PFSK-1 (cell line): ENCODE data around the gene STIP1.

Experiments
- FOXP2 ChIP-seq: optimal IDR thresholded peaks from 2 replicates; pipeline ENCODE3; 2011; ENCODE audit warnings: borderline replicate concordance, control low read depth, inconsistent platforms; ENCODE audit not compliant: insufficient read depth; ENCODE audit errors: extremely low read length, extremely low read depth
- POLR2AphosphoS5 ChIP-seq: IDR thresholded peaks from 2 replicates; pipeline ENCODE4 v1.6.1; 2012; ENCODE audit warnings: low read depth, mild to moderate bottlenecking, control low read depth, low read length, moderate library complexity
- SIN3A ChIP-seq: IDR thresholded peaks from 2 replicates; pipeline ENCODE4 v1.6.1; 2012; ENCODE audit warnings: mild to moderate bottlenecking, low read length, moderate library complexity, borderline replicate concordance; ENCODE audit not compliant: insufficient read depth
- TAF1 ChIP-seq: IDR thresholded peaks from 2 replicates; pipeline ENCODE4 v1.6.1; 2012; ENCODE audit warnings: low read length, control low read depth, borderline replicate concordance; ENCODE audit not compliant: insufficient read depth
- TF ChIP-seq, protein P1 (sequence below), 2 experiments: IDR thresholded peaks; 2 replicates each; pipeline versions ENCODE4 v1.6.1 to v1.8.0; 2011 to 2012; ENCODE audit warnings: low read depth in 2 of 2, low read length in 2 of 2, control low read depth in 1 of 2, inconsistent platforms in 1 of 2, mild to moderate bottlenecking in 1 of 2, moderate library complexity in 1 of 2; ENCODE audit not compliant: insufficient read depth in 1 of 2

Gene STIP1

DNA sequence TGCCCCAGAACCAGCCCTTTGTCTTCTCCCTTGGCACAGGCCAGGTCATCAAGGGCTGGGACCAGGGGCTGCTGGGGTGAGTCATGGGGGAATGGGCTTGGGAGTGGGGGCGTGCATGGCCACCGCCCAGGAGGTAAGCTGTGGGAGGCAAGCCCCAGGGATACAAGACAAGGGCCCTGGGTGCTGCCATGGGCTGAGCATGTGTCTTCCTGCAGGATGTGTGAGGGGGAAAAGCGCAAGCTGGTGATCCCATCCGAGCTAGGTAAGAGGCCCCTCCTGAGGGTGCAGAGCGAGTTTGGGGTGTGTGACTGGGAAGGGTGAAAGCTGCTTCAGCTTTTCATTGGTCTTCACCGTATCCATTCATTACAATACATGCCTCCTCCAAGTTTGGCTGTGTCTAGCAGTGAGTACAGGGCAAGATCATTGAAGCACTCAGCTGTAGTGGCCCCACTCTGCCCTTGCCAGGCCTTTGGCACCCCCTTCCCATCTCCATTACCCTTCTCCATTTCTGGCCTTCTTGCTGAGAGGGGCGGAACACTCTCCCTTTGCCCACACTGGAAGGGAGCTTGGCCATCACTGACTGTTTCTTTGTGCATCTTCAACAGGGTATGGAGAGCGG lies 57.4 kb downstream of the STIP1 start:
- TF ChIP-seq TAF1 (no peak), POLR2AphosphoS5 (peak; percentile 64)

DNA sequence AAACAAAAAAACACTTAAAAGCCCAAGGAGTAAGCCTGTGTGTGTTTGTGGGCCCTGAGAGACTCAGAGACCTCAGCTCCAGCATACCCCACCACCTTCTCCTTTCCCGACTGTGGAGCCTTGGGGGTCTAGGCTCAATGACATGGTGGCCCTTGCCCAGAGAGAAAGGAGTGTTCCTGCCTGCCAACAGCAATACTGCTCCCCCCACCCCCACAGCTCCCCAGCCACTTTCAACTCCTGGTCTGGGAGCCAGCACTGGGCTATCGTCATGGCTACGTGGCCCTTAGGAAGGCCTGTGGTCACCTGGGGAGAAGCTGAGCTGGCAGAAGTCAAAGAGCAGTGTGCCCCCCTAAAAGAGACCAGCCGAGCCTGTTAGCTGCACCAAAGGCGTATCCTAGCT lies 58.1 kb downstream of the STIP1 start:
- TF ChIP-seq FOXP2 (no peak), POLR2AphosphoS5 (no peak), SIN3A (no peak), TAF1 (no peak)
- TF ChIP-seq, protein P1, sequence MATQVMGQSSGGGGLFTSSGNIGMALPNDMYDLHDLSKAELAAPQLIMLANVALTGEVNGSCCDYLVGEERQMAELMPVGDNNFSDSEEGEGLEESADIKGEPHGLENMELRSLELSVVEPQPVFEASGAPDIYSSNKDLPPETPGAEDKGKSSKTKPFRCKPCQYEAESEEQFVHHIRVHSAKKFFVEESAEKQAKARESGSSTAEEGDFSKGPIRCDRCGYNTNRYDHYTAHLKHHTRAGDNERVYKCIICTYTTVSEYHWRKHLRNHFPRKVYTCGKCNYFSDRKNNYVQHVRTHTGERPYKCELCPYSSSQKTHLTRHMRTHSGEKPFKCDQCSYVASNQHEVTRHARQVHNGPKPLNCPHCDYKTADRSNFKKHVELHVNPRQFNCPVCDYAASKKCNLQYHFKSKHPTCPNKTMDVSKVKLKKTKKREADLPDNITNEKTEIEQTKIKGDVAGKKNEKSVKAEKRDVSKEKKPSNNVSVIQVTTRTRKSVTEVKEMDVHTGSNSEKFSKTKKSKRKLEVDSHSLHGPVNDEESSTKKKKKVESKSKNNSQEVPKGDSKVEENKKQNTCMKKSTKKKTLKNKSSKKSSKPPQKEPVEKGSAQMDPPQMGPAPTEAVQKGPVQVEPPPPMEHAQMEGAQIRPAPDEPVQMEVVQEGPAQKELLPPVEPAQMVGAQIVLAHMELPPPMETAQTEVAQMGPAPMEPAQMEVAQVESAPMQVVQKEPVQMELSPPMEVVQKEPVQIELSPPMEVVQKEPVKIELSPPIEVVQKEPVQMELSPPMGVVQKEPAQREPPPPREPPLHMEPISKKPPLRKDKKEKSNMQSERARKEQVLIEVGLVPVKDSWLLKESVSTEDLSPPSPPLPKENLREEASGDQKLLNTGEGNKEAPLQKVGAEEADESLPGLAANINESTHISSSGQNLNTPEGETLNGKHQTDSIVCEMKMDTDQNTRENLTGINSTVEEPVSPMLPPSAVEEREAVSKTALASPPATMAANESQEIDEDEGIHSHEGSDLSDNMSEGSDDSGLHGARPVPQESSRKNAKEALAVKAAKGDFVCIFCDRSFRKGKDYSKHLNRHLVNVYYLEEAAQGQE (IDR thresholded peaks at IDR 0.05; ENCODE audit: insufficient read depth in 1 of 2, low read depth in 2 of 2, low read length in 2 of 2): no peak

DNA sequence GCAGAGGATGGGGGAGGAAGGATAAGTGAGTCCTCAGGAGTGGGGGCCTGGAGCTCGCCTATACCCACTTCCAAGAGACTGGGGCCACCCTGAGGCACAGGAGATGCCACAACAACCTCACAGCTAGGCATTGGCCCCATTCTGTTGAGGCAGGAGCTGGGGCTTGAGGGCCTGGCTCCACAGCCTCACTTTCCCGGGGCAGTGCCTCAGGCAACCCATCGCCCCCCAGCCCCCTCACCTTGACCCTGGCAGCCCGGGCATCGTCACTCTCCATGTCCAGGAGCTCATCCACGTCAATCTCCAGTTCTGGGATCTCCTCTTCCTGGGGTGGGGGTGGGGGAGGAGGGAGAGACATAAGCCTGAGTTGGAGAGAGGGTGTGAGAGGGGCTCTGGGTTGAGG lies 59.0 kb downstream of the STIP1 start:
- TF ChIP-seq SIN3A (no peak), POLR2AphosphoS5 (no peak), TAF1 (no peak), FOXP2 (no peak)
- TF ChIP-seq, protein P1 (IDR thresholded peaks at IDR 0.05; ENCODE audit: insufficient read depth in 1 of 2, low read depth in 2 of 2, low read length in 2 of 2): no peak

DNA sequence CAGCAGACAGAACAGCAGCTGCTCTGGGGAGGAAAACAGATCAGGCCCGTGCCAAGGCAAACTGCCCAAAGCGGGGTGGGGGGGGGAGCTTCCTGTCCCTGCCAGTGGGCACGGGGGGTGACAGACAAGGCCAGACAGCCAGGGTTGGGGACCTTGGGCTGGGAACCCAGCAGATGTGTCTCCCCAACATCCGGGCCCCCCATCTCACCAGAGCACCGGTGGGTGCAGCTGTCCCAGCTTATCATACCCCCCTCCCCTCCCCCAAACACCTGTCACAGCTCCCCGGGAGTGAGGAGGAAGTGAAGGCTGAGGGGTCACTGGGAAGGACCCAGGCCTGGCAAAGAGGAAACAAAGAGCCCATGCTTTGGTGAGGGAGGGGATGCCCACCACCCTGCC lies 59.4 kb downstream of the STIP1 start:
- TF ChIP-seq TAF1 (no peak), FOXP2 (no peak), POLR2AphosphoS5 (no peak), SIN3A (no peak; the same call in 1 of the 2 replicates)
- TF ChIP-seq, protein P1 (IDR thresholded peaks at IDR 0.05; ENCODE audit: insufficient read depth in 1 of 2, low read depth in 2 of 2, low read length in 2 of 2): no peak

DNA sequence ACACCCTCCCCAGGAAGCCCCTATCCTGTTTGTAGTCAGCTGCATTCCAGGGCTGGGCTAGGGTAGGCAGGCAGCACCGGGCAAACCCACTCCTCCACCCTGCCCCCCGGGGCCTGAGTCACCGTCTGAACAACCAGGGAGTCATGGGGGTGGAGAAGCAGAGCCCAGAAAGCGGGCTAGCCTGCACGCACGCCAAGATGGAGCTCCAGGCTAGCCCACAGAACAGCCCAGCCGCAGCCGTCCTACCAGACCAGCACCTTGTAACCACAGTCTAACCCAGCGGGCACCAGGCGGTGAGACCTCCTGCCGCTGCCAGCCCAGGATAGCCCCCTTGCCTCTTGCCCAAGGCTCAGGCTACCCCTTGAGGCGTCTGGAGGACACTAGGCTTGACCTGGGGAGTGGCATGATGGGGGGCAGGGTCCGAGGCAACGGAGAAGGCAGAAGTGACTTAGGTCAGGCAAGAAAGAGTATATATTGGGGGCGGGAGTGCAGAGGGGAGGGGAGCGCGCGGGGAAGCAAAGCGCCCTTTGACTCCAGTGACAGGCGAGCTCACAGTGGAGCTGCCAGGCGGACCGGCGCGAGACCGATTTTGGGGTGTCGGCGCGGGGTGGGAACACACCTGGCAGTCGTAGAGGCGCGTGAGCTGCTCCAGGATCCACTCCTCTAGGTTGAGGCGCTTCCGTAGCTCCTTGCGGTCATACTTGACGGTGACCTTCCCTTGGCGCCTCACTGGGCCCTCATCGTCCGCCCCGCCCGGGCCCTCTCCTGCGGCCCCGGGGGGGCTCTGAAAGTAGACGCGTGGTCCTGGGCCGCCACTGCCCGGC lies 60.0 kb downstream of the STIP1 start:
- TF ChIP-seq SIN3A: 0 out of 2 replicates have a peak, but pooled peaks have one; percentile 39
- TF ChIP-seq FOXP2: no peak
- peak; percentile 59; the same call in 1 of the 2 replicates for TF ChIP-seq TAF1
- TF ChIP-seq POLR2AphosphoS5: peak; percentile 40
